Activated CD4-positive, alpha-beta T cell treated with anti-CD3 and anti-CD28 coated beads for 36 hours (primary cell): Measurements from ENCODE around the gene ATP8A2. TPM values are rescaled to one million over a fixed set of nuclear protein-coding genes. Genes with fewer than 3 reads are reported as not detected.
A peak's percentile ranks its signal among the peaks of the same experiment; 100 is the strongest.
"Not testable (repeated sequence)": the region's sequence is repeated elsewhere in the genome, so short reads cannot be mapped to it uniquely, and the experiment has no call there.

Experiments used
- ATAC-seq: fragments of 200-7000 bp; cut with Tn5 transposase; one replicate; pipeline ENCODE4 v1.10.0; 2021; ENCODE audit warnings: mild to moderate bottlenecking, moderate library complexity
- CTCF ChIA-PET: fragments of 350-600 bp; sonication (Branson Sonifier 250); formaldehyde crosslinking; loops from one replicate; lab custom pipeline; 2021; ENCODE audit warnings: antibody characterized with exemption; lab: Charles Lee
- POLR2A ChIA-PET: fragments of 350-600 bp; sonication (Branson Sonifier 250); formaldehyde crosslinking; loops from one replicate; lab custom pipeline; 2021; ENCODE audit warnings: antibody characterized with exemption, inconsistent platforms; lab: Charles Lee
- DNase-seq: peaks from one replicate; pipeline ENCODE4 v3.0.0-alpha.2; 2020
- H3K27ac Mint-ChIP-seq: one replicate; pipeline ENCODE4 v1.8.0; 2021; ENCODE audit warnings: mixed read lengths
- H3K27me3 Mint-ChIP-seq: one replicate; pipeline ENCODE4 v1.8.0; 2021; ENCODE audit warnings: mixed read lengths
- H3K36me3 Mint-ChIP-seq: one replicate; pipeline ENCODE4 v1.8.0; 2021; ENCODE audit warnings: low read depth, mixed read lengths
- H3K4me1 Mint-ChIP-seq: one replicate; pipeline ENCODE4 v1.8.0; 2021; ENCODE audit warnings: mixed read lengths
- H3K4me3 Mint-ChIP-seq: one replicate; pipeline ENCODE4 v1.8.0; 2021; ENCODE audit warnings: mild to moderate bottlenecking, moderate library complexity, mixed read lengths
- H3K9me3 Mint-ChIP-seq: one replicate; pipeline ENCODE4 v1.8.0; 2021; ENCODE audit warnings: low read depth, mixed read lengths
- intact Hi-C, 2 experiments: fragments of 100-400 bp; cut with DNase I in 1 of 2; cut with micrococcal nuclease in 1 of 2; formaldehyde crosslinking; loops; one replicate each; pipeline versions ENCODE4 v1.14.2 to v1.15.1; 2022 to 2024; cut with DNase I, micrococcal nuclease
- total RNA-seq, 2 experiments: library from RNA; stranded (reverse); gene quantifications; one replicate each; pipeline ENCODE4 v1.2.3, GENCODE V29; 2021

The ATP8A2 gene
- total RNA-seq, 2 experiments from 2014 or later = 0.30 to 0.39 TPM

DNA sequence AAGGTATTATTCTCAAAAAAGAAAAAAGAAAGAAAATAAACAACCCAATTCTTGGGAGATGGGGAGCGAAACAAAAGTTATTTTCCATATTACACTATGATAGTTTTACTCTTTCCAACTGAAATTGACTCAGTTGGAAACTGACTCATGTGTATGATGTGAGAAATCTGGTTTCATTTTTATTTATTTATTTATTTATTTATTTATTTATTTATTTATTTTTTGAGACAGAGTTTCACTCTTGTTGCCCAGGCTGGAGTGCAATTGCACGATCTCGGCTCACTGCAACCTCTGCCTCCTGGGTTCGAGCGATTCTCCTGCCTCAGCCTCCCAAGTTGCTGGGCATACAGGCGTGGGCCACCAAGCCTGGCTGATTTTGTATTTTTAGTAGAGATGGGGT lies 11.3 kb upstream of the ATP8A2 start:
- intact Hi-C loops, H3K36me3 Mint-ChIP-seq, CTCF ChIA-PET, DNase-seq, H3K27ac Mint-ChIP-seq, ATAC-seq, POLR2A ChIA-PET, H3K9me3 Mint-ChIP-seq, H3K4me3 Mint-ChIP-seq, H3K4me1 Mint-ChIP-seq: not testable (repeated sequence)
- peaks cover 16% of the 10 kb centered on the region for H3K27me3 Mint-ChIP-seq

DNA sequence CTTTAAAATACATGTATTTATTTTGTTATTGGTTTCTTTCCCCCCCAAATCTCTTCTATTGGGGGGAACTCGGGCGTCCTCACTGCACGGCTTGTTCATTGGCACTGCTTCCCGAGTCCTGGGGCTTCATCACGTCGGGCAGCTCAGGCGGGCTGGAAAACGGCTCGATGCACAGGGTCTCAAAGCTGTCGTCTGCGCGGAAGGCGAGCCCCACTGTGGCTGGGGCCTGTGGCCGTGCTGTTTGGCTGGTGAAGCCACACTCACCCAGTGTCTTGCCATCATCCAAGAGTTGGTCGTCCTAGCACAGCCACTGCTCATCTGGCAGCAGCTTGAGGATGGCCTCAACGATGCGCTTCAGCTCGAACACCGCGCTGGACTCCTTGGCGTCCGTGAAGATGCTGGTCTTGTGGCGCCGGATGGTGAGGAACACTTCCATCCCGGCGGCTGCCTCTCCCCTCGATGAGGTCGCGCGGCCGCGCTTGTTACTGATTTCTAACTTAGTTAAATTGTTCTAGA lies 6.0 kb upstream of the ATP8A2 start:
- no peaks in the 10 kb centered on the region for H3K9me3 Mint-ChIP-seq
- peaks cover 27% of the 10 kb centered on the region for H3K27me3 Mint-ChIP-seq
- DNase-seq (no peak), ATAC-seq (no peak)
- ChIA-PET POLR2A (no interaction called here), CTCF (no interaction called here)
- no peaks in the 10 kb centered on the region for H3K4me1 Mint-ChIP-seq
- intact Hi-C loops = no loop called here
- H3K36me3 Mint-ChIP-seq = no peaks in the 10 kb centered on the region
- no peak overlapping the region for H3K27ac Mint-ChIP-seq
- no peak overlapping the region for H3K4me3 Mint-ChIP-seq

DNA sequence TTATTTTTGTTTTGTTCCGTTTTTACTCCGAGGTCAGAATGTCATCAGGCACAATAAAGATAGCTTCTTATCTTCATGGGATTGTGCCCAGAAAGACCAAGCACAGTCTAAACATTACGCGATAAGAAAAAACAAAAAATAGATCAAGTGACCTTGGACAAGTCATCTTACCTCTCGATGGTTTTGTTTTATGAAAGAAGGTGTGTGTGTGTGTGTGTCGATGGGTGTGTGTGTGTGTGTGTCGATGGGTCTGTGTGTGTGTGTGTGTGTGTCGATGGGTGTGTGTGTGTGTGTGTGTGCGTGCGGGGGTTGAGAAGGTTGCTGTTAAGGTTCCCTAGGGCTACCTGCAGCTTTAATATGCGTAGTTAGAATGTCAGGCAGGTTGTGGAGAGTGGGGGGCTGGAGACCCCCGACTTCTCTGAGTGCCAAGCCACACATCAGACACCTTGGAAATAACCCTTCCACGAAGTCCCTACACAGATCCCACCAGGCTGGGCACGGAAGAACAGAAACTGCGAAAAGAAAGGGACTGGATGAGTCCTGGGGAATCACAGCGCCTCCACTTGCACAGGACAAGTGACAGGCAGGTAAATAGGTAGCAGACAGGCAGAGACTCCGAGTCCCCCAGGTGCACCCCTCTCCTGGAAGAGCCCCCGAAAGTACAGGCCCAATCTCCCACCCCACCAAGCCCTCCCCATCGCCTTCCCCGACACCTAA lies 458 bp upstream of the ATP8A2 start:
- ChIA-PET CTCF (no interaction called here), POLR2A (no interaction called here)
- peaks cover 6% of the 10 kb centered on the region for H3K4me1 Mint-ChIP-seq
- H3K4me3 Mint-ChIP-seq = peak overlapping the region; percentile 56
- H3K36me3 Mint-ChIP-seq = no peaks in the 10 kb centered on the region
- H3K27ac Mint-ChIP-seq = peak overlapping the region; percentile 47
- no peaks in the 10 kb centered on the region for H3K9me3 Mint-ChIP-seq
- no peak for ATAC-seq
- intact Hi-C loops = loop anchor here in 1 of 2 experiments (10.0 kb wide), 1 partner anchor 377 kb away; no protein-coding TSS in a partner anchor
- peaks cover 62% of the 10 kb centered on the region for H3K27me3 Mint-ChIP-seq
- DNase-seq = no peak

DNA sequence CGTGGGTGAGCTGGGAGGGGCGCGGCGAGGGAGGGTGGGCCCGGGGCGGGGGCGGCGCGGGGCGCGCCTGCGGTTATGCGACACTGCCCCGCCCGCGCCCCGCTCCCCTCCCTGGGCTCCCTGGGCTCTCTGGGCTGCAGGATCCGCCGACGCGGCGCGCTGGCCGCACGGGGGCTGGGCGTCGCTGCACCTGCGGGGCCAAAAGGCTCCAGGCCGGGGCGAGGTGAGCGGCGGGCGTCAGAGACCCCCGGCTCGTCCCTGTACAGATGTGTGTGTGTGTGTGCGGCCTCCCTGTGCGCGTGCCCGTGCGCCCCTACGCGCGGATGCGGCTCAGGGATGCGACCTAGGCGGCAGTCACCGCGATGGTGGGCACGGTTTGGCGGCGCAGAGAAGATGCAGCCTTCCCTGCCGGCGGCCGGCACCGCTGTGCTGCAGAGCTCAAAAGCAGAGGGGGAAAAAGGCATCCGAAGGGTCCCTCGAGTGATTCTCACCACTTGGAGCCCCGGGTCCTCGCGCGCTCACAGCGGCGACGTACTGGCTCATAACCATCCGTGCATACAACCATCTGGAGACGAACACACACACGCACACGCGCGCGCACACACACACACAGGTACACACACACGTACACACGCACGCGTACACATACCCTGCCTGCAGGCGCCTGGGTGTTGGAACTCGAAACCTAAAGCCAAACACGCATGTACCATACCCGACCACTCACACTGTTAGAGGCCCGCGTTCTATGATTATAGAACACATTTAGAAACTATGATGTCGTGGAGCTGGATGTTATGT lies 709 bp downstream of the ATP8A2 start:
- H3K4me1 Mint-ChIP-seq = peaks cover 6% of the 10 kb centered on the region
- no peak overlapping the region for H3K4me3 Mint-ChIP-seq
- peaks cover 61% of the 10 kb centered on the region for H3K27me3 Mint-ChIP-seq
- ATAC-seq (peak; percentile 25), DNase-seq (no peak)
- ChIA-PET CTCF (no interaction called here), POLR2A (interaction anchor here (0.5 kb wide), 1 partner anchor 327 kb away, joined by 7 read pairs; no protein-coding TSS in a partner anchor)
- H3K9me3 Mint-ChIP-seq = no peaks in the 10 kb centered on the region
- H3K36me3 Mint-ChIP-seq = no peaks in the 10 kb centered on the region
- intact Hi-C loops = loop anchor here in 1 of 2 experiments (2.0 to 10.0 kb wide), 2 partner anchors 288 to 378 kb away; no protein-coding TSS in a partner anchor
- no peak overlapping the region for H3K27ac Mint-ChIP-seq

DNA sequence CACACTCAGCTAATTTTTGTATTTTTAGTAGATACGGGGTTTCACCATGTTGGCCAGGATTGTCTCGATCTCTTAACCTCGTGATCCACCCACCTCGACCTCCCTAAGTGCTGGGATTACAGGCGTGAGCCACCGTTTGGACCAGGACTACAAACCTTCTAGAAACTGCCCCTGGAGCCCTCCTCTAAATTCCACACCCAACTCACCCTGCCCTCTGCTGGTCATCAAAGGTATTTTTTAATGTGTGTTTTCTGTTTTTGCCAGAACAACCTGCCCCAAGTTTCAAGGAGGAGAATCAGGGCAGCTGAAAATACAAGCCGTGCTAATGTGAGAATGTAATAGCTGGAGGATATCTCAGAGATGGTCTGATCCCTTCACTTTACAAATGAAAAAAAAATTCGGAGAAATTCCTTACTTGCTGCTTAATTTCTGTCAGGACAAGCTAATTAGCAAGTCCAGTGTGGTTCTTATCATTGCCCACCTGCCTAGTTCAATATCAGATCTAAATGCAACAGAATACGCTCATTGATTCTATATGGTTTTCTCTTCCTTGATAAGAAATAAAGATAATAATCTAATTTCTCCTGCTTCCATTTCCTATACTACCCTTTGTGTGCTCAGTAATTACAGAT lies 4.1 kb downstream of the ATP8A2 start:
- Mint-ChIP-seq H3K36me3 (no peaks in the 10 kb centered on the region), H3K27ac (no peak overlapping the region), H3K27me3 (peaks cover 49% of the 10 kb centered on the region), H3K4me3 (no peak overlapping the region), H3K4me1 (peaks cover 6% of the 10 kb centered on the region), H3K9me3 (no peaks in the 10 kb centered on the region)
- ATAC-seq = no peak
- peak; percentile 48 for DNase-seq
- intact Hi-C loops = loop anchor here (1.0 to 10.0 kb wide), 4 partner anchors 107 to 381 kb away; no protein-coding TSS in a partner anchor
- POLR2A ChIA-PET = interaction anchor here (0.6 kb wide), 1 partner anchor 24 kb away, joined by 3 read pairs; no protein-coding TSS in a partner anchor
- CTCF ChIA-PET = interaction anchor here (0.6 to 2.4 kb wide), 13 partner anchors 9 to 392 kb away, joined by 3 to 10 read pairs (median 4); no protein-coding TSS in a partner anchor

DNA sequence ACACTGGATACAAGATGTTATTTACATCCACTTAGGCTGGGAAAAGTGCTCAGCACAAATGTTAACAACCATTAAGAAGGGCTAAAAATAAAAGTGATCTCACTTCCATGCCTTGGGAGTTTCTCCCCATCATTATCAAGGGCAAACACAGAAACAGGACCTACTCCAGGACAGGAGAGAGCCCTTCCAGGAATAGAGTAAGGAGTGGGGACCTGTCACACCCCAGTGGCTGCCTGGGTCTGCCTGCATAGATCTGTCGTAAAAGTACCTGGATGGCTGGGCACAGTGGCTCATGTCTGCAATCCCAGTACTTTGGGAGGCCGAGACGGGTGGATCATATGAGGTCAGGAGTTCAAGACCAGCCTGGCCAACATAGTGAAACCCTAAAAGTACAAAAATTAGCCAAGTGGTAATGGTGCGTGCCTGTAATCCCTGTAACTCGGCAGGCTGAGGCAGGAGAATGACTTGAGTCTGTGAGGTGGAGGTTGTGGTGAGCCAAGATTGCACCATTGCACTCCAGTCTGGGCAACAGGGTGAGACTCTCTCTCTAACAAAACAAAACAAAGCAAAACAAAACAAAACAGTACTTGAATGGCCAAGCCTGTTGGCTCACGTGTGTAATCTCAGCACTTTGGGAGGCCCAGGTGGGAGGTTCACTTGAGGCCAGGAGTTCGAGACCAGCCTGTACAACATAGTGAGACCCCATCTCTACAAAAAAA lies 5.6 kb downstream of the ATP8A2 start:
- ChIA-PET POLR2A (no interaction called here), CTCF (interaction anchor here (1.0 kb wide), 1 partner anchor 144 kb away, joined by 3 read pairs; no protein-coding TSS in a partner anchor)
- H3K4me1 Mint-ChIP-seq = peaks cover 3% of the 10 kb centered on the region
- no peaks in the 10 kb centered on the region for H3K36me3 Mint-ChIP-seq
- DNase-seq (no peak), ATAC-seq (no peak)
- H3K9me3 Mint-ChIP-seq = no peaks in the 10 kb centered on the region
- no peak overlapping the region for H3K4me3 Mint-ChIP-seq
- intact Hi-C loops = loop anchor here in 1 of 2 experiments (10.0 kb wide), 1 partner anchor 383 kb away; no protein-coding TSS in a partner anchor
- H3K27me3 Mint-ChIP-seq = peaks cover 47% of the 10 kb centered on the region
- no peak overlapping the region for H3K27ac Mint-ChIP-seq

DNA sequence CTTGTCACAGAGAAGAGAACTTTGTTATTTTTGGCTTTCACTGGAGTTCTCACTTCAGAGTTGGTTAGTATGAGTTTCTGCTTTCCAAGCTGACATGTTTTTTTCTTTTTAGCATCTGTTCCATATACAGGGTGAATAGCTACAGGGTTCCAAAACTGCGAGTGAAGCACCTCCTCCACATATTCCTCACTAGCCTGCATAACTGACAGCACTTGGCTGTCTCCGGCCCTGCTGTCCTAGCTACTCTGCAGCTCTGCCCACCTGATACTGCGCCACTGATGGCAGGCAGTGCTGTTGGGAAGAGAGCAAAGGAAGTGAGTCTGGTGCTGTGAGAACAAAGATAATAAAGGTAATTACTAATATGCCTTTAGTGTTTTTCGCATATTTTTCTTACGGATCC lies 6.8 kb downstream of the ATP8A2 start:
- ChIA-PET CTCF (no interaction called here), POLR2A (no interaction called here)
- ATAC-seq (no peak), DNase-seq (no peak)
- Mint-ChIP-seq H3K4me1 (peaks cover 3% of the 10 kb centered on the region), H3K36me3 (no peaks in the 10 kb centered on the region), H3K9me3 (no peaks in the 10 kb centered on the region), H3K27ac (no peak overlapping the region), H3K27me3 (peaks cover 38% of the 10 kb centered on the region), H3K4me3 (no peak overlapping the region)
- intact Hi-C loops = loop anchor here in 1 of 2 experiments (10.0 kb wide), 1 partner anchor 384 kb away; no protein-coding TSS in a partner anchor

DNA sequence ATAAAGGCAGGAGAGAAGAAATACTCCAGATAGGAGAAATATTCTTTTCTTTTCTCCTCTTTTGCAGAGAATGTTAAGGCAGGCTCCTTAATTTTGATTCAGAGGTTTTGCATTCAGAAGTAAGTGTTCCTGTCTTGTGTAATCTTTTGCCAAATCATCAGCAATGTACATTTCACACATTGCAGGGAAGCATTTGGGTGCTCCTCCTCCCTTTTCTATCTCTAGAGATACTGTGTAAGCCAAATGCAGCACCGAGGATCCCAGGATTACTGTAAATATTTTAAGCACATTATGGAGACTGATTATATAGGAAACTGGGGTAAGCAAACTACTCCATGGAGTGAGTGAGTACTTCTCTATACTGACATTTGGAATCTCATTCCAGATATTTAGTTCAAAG lies 7.2 kb downstream of the ATP8A2 start:
- Mint-ChIP-seq H3K4me3 (no peak overlapping the region), H3K4me1 (peaks cover 3% of the 10 kb centered on the region), H3K27ac (no peak overlapping the region), H3K36me3 (no peaks in the 10 kb centered on the region), H3K27me3 (peaks cover 34% of the 10 kb centered on the region), H3K9me3 (no peaks in the 10 kb centered on the region)
- intact Hi-C loops = loop anchor here in 1 of 2 experiments (10.0 kb wide), 1 partner anchor 384 kb away; no protein-coding TSS in a partner anchor
- CTCF ChIA-PET = no interaction called here
- no peak for DNase-seq
- POLR2A ChIA-PET = no interaction called here
- no peak for ATAC-seq

DNA sequence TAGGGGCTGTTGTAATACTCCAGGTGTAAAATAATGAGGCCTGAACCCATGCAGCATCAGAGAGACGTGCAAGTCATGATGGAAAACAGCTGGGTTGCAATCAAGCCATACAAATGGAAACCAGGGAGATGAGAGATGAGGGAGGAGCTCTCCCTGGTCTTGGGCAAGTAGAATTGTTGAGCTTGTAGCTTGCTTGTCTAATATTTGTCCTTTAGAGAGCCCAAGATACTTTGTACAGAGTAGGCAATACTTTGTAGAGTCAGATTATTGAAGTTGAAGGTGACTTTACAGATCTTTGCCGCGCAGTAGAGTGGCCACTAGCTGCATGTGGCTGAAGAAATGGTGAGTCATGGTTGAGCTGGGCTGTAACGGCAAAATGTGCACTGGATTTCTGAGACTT lies 8.3 kb downstream of the ATP8A2 start:
- DNase-seq = no peak
- POLR2A ChIA-PET = no interaction called here
- Mint-ChIP-seq H3K4me1 (peaks cover 3% of the 10 kb centered on the region), H3K36me3 (no peaks in the 10 kb centered on the region), H3K27ac (no peak overlapping the region), H3K27me3 (peaks cover 30% of the 10 kb centered on the region), H3K9me3 (no peaks in the 10 kb centered on the region), H3K4me3 (no peak overlapping the region)
- ATAC-seq = no peak
- intact Hi-C loops = no loop called here
- CTCF ChIA-PET = interaction anchor here (1.2 kb wide), 1 partner anchor 8 kb away, joined by 5 read pairs; no protein-coding TSS in a partner anchor

DNA sequence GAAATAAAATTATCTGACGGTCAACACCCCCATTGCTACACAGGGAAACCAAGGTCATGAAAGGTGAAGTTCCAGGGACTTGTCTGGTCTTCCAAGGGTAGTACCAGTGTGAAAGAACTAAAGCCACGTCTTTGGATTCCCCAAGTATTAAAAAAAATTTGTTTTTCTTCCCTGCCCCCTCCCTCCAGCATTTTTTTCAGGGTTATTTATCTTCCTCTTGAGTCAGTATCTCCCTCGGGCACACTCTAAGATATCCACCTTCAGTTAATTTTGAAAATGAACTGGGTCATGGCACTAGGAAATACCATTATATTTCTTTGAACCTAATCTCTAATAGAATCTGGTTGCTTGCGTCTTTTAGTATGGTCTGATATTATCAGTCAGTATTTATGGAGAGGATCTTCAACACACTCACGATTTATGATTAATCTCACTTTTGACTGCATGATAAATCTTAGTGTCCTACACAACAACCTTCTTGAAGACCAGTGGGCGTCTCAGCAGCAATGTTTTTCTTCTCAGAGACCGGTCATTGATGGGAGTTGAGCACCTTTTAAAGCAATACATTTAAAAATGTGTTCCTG lies 9.1 kb downstream of the ATP8A2 start:
- Mint-ChIP-seq H3K9me3 (no peaks in the 10 kb centered on the region), H3K4me3 (no peak overlapping the region), H3K27ac (no peak overlapping the region), H3K36me3 (no peaks in the 10 kb centered on the region), H3K4me1 (peaks cover under 1% of the 10 kb centered on the region), H3K27me3 (peaks cover 26% of the 10 kb centered on the region)
- POLR2A ChIA-PET = no interaction called here
- CTCF ChIA-PET = interaction anchor here (1.2 kb wide), 1 partner anchor 8 kb away, joined by 5 read pairs; no protein-coding TSS in a partner anchor
- no peak for DNase-seq
- ATAC-seq = no peak
- intact Hi-C loops = no loop called here
